IMR-90 (cell line): ENCODE results near the gene RASSF10. TPM values are rescaled to one million over a fixed set of nuclear protein-coding genes. Genes with fewer than 3 reads are reported as not detected.

ENCODE experiments used
- ATAC-seq: fragments of 200-7000 bp; cut with Tn5 transposase; 2 replicates; pipeline ENCODE4 v1.9.1; 2020; ENCODE audit warnings: low read depth, mild to moderate bottlenecking, moderate library complexity
- BruUV-seq: library from RNA; stranded (reverse); fragments of 400-500 nt; replicated peaks from 2 replicates; lab custom pipeline; 2021; lab: Mats Ljungman, UMichigan
- CTCF ChIA-PET: fragments of 300-600 bp; formaldehyde crosslinking; extraction: SDS; loops from one replicate; lab custom pipeline; 2021; ENCODE audit warnings: antibody characterized with exemption; lab: Yijun Ruan, JAX
- POLR2A ChIA-PET: fragments of 300-600 bp; sonication (Branson Sonifier 250); formaldehyde crosslinking; loops from one replicate; lab custom pipeline; 2022; ENCODE audit warnings: antibody characterized with exemption; ENCODE audit not compliant: unreplicated experiment; lab: Charles Lee
- DNase-seq: peaks from one replicate; pipeline ENCODE4 v3.0.0; 2013
- H2AFZ ChIP-seq: replicated peaks from 2 replicates; pipeline ENCODE3; 2013; ENCODE audit warnings: low read length, mild to moderate bottlenecking; ENCODE audit not compliant: poor library complexity
- H2AK5ac ChIP-seq: 2 replicates; pipeline ENCODE4 v1.6.1; 2013; ENCODE audit warnings: low read depth, low read length, inconsistent platforms
- H2AK9ac ChIP-seq: replicated peaks from 2 replicates; pipeline ENCODE3; 2013; ENCODE audit warnings: mild to moderate bottlenecking, low read depth, low read length, moderate library complexity; ENCODE audit not compliant: poor library complexity
- H2BK120ac ChIP-seq: 2 replicates; pipeline ENCODE4 v1.6.1; 2013; ENCODE audit warnings: low read depth, low read length, inconsistent platforms
- H2BK15ac ChIP-seq: 3 replicates; pipeline ENCODE4 v1.6.1; 2013; ENCODE audit warnings: low read depth, low read length, inconsistent platforms
- H2BK20ac ChIP-seq: 2 replicates; pipeline ENCODE4 v1.6.1; 2013; ENCODE audit warnings: low read depth, mild to moderate bottlenecking, inconsistent platforms, low read length, moderate library complexity
- H2BK5ac ChIP-seq: 2 replicates; pipeline ENCODE4 v1.6.1; 2013; ENCODE audit warnings: mild to moderate bottlenecking, low read depth, low read length, inconsistent platforms; ENCODE audit not compliant: poor library complexity, severe bottlenecking
- H3K14ac ChIP-seq: replicated peaks from 2 replicates; pipeline ENCODE4 v1.6.1; 2013; ENCODE audit warnings: low read depth, low read length, inconsistent platforms
- H3K18ac ChIP-seq: 2 replicates; pipeline ENCODE4 v1.6.1; 2013; ENCODE audit warnings: low read depth, low read length, control low read depth
- H3K23ac ChIP-seq: 2 replicates; pipeline ENCODE4 v1.6.1; 2013; ENCODE audit warnings: low read depth, low read length, inconsistent platforms
- H3K27ac ChIP-seq: 2 replicates; pipeline ENCODE4 v1.5.1; 2013; ENCODE audit warnings: mild to moderate bottlenecking, control low read depth, low read length; ENCODE audit not compliant: insufficient read depth
- H3K27me3 ChIP-seq: 2 replicates; pipeline ENCODE4 v1.6.1; 2013; ENCODE audit warnings: low read length; ENCODE audit not compliant: control insufficient read depth, insufficient read depth
- H3K36me3 ChIP-seq: 2 replicates; pipeline ENCODE4 v1.6.1; 2013; ENCODE audit warnings: low read length, mixed read lengths; ENCODE audit not compliant: control insufficient read depth, insufficient read depth
- H3K4ac ChIP-seq: 2 replicates; pipeline ENCODE4 v1.6.1; 2013; ENCODE audit warnings: low read depth, low read length, inconsistent platforms
- H3K4me1 ChIP-seq: 2 replicates; pipeline ENCODE4 v1.6.1; 2013; ENCODE audit warnings: low read length, mixed read lengths; ENCODE audit not compliant: control insufficient read depth, insufficient read depth
- H3K4me2 ChIP-seq: 2 replicates; pipeline ENCODE4 v1.6.1; 2013; ENCODE audit warnings: low read depth, mild to moderate bottlenecking, control low read depth, low read length, moderate library complexity
- H3K4me3 ChIP-seq: 2 replicates; pipeline ENCODE4 v1.5.1; 2013; ENCODE audit warnings: low read depth, mild to moderate bottlenecking, control low read depth, low read length, moderate library complexity; ENCODE audit not compliant: insufficient read depth
- H3K56ac ChIP-seq: 2 replicates; pipeline ENCODE4 v1.6.1; 2013; ENCODE audit warnings: low read length, inconsistent platforms; ENCODE audit not compliant: insufficient read depth; ENCODE audit errors: extremely low read depth
- H3K79me1 ChIP-seq, 2 experiments: 2 replicates each; pipeline ENCODE4 v1.6.1; 2013; ENCODE audit warnings: low read length in 2 of 2, inconsistent platforms in 1 of 2, low read depth in 1 of 2
- H3K9ac ChIP-seq: 2 replicates; pipeline ENCODE4 v1.6.1; 2013; ENCODE audit warnings: low read depth, low read length, control low read depth
- H3K9me1 ChIP-seq: 2 replicates; pipeline ENCODE4 v1.6.1; 2013; ENCODE audit warnings: low read length, inconsistent platforms; ENCODE audit not compliant: insufficient read depth
- H3K9me3 ChIP-seq: 2 replicates; pipeline ENCODE4 v1.6.1; 2013; ENCODE audit warnings: low read length; ENCODE audit not compliant: control insufficient read depth, insufficient read depth
- H4K20me1 ChIP-seq: 2 replicates; pipeline ENCODE4 v1.6.1; 2013; ENCODE audit warnings: low read length, inconsistent platforms; ENCODE audit not compliant: insufficient read depth
- H4K5ac ChIP-seq: 2 replicates; pipeline ENCODE4 v1.6.1; 2013; ENCODE audit warnings: mild to moderate bottlenecking, low read depth, low read length, control low read depth
- H4K8ac ChIP-seq, 2 experiments: 2 replicates each; pipeline ENCODE4 v1.6.1; 2013; ENCODE audit warnings: low read depth in 2 of 2, low read length in 2 of 2, control low read depth in 1 of 2, inconsistent platforms in 1 of 2
- H4K91ac ChIP-seq: 2 replicates; pipeline ENCODE4 v1.6.1; 2013; ENCODE audit warnings: low read depth, low read length, inconsistent platforms; ENCODE audit not compliant: insufficient read depth
- BHLHE40 ChIP-seq: fragments of 150-350 bp; IDR thresholded peaks from 2 replicates; pipeline ENCODE4 v1.6.1; 2016; ENCODE audit warnings: mild to moderate bottlenecking, low read depth, low read length
- CEBPB ChIP-seq: IDR thresholded peaks from 2 replicates; pipeline ENCODE4 v1.6.1; 2012; ENCODE audit warnings: low read depth, low read length, improper control_type of control experiment
- CHD1 ChIP-seq: IDR thresholded peaks from 2 replicates; pipeline ENCODE4 v1.6.1; 2012; ENCODE audit warnings: low read depth, low read length, improper control_type of control experiment
- CTCF ChIP-seq: conservative IDR thresholded peaks from 2 replicates; pipeline ENCODE4 v1.5.1; 2012; ENCODE audit warnings: mild to moderate bottlenecking, low read depth, low read length, improper control_type of control experiment
- FOS ChIP-seq: fragments of 150-350 bp; IDR thresholded peaks from 2 replicates; pipeline ENCODE4 v1.6.1; 2016; ENCODE audit warnings: low read depth, low read length
- MAFK ChIP-seq: IDR thresholded peaks from 2 replicates; pipeline ENCODE4 v1.6.1; 2012; ENCODE audit warnings: low read depth, low read length, improper control_type of control experiment
- MXI1 ChIP-seq: IDR thresholded peaks from 2 replicates; pipeline ENCODE4 v1.6.1; 2012; ENCODE audit warnings: low read depth, mild to moderate bottlenecking, low read length, moderate library complexity, borderline replicate concordance
- NFE2L2 ChIP-seq: fragments of 150-350 bp; IDR thresholded peaks from 2 replicates; pipeline ENCODE4 v1.6.1; 2016; ENCODE audit warnings: low read depth, mild to moderate bottlenecking, low read length
- POLR2A ChIP-seq: IDR thresholded peaks from 2 replicates; pipeline ENCODE4 v1.6.1; 2012; ENCODE audit warnings: mild to moderate bottlenecking, low read depth, low read length
- RAD21 ChIP-seq: IDR thresholded peaks from 2 replicates; pipeline ENCODE4 v1.6.1; 2012; ENCODE audit warnings: low read length, improper control_type of control experiment
- RCOR1 ChIP-seq: IDR thresholded peaks from 2 replicates; pipeline ENCODE4 v1.6.1; 2012; ENCODE audit warnings: mild to moderate bottlenecking, low read length, improper control_type of control experiment; ENCODE audit not compliant: insufficient replicate concordance
- RFX5 ChIP-seq: IDR thresholded peaks from 2 replicates; pipeline ENCODE4 v1.8.0; 2012; ENCODE audit warnings: low read depth, mild to moderate bottlenecking, low read length, moderate library complexity
- USF2 ChIP-seq: fragments of 150-350 bp; IDR thresholded peaks from 2 replicates; pipeline ENCODE4 v1.6.1; 2017; ENCODE audit warnings: mild to moderate bottlenecking, antibody characterized with exemption, low read length, low read depth
- WGBS, 2 experiments: methylation state at CpG; one replicate each; pipeline versions ENCODE4 v1.1.5 to v1.1.7; 2013; ENCODE audit warnings: missing lambda C conversion rate in 2 of 2; ENCODE audit not compliant: insufficient read length in 1 of 2; ENCODE audit errors: extremely low coverage in 2 of 2; 5-methylcytosine and 5-hydroxymethylcytosine counted together
- dilution Hi-C: fragments of 300-500 bp; cut with HindIII; formaldehyde crosslinking; loops from one replicate; pipeline ENCODE4 v1.14.3; 2018; ENCODE audit warnings: low sequenced_read_pairs; ENCODE audit not compliant: unreplicated experiment
- in situ Hi-C: fragments of 300-500 bp; cut with MboI; formaldehyde crosslinking; loops from 3 replicates; pipeline ENCODE4 v1.14.3; 2019; ENCODE audit warnings: low sequenced_read_pairs, inconsistent platforms, mixed read lengths
- intact Hi-C: fragments of 100-400 bp; cut with micrococcal nuclease; formaldehyde crosslinking; loops from 2 replicates; pipeline ENCODE4 v1.10.0; 2022
- polyA plus RNA-seq, 3 experiments: library from polyadenylated mRNA; depleted of rRNA; stranded (reverse); fragments of >200 nt; gene quantifications; 2 replicates each; pipeline ENCODE4 v1.2.3, GENCODE V29; 2012; ENCODE audit warnings: low replicate concordance in 1 of 3
- total RNA-seq: library from RNA; depleted of rRNA; stranded (reverse); fragments of >200 nt; gene quantifications from 2 replicates; pipeline ENCODE4 v1.2.3, GENCODE V29; 2012

The RASSF10 gene
- total and polyA plus RNA-seq, 2 of the 4 experiments (the other 2 are of a cell fraction) = not detected

- DNase-seq (no peak), ATAC-seq (no peak)
- Histone ChIP-seq H2BK20ac (no peak overlapping the region), H2AK9ac (no peak overlapping the region), H4K5ac (no peak overlapping the region), H2BK120ac (no peak overlapping the region), H3K18ac (no peak overlapping the region), H2BK15ac (no peak overlapping the region), H3K9ac (no peak overlapping the region), H2BK5ac (no peak overlapping the region), H4K20me1 (no peaks in the 10 kb centered on the region; the same call in 1 of the 2 replicates), H3K4me1 (no peaks in the 10 kb centered on the region), H3K4me2 (no peak overlapping the region), H3K4ac (no peak overlapping the region), H2AK5ac (no peak overlapping the region), H3K4me3 (no peak overlapping the region), H3K79me1 (no peaks in the 10 kb centered on the region), H3K14ac (no peak overlapping the region), H3K56ac (no peak overlapping the region), H4K8ac (no peak overlapping the region), H2AFZ (no peak overlapping the region), H3K23ac (no peak overlapping the region), H3K27ac (no peak overlapping the region), H4K91ac (no peak overlapping the region), H3K36me3 (no peaks in the 10 kb centered on the region), H3K9me3 (peaks cover 5% of the 10 kb centered on the region; the same call in 1 of the 2 replicates), H3K9me1 (no peaks in the 10 kb centered on the region), H3K27me3 (peaks cover 69% of the 10 kb centered on the region)
- intact Hi-C loops (no loop called here), dilution Hi-C loops (no loop called here), in situ Hi-C loops (no loop called here)
- TF ChIP-seq MXI1 = no peak
- TF ChIP-seq BHLHE40 = no peak
- TF ChIP-seq MAFK = no peak
- TF ChIP-seq USF2 = no peak
- no peak for TF ChIP-seq CHD1
- TF ChIP-seq CEBPB = no peak
- no peak for TF ChIP-seq RFX5
- no peak for TF ChIP-seq RAD21
- no peak for TF ChIP-seq NFE2L2
- TF ChIP-seq RCOR1 = no peak
- TF ChIP-seq FOS = no peak
- TF ChIP-seq CTCF = no peak
- TF ChIP-seq POLR2A = no peak
- no CpG with 5 or more reads among the region's 8 CpGs for WGBS, 2 experiments
- ChIA-PET POLR2A (interaction anchor here (0.6 kb wide), 1 partner anchor 740 kb away, joined by 3 read pairs; no protein-coding TSS in a partner anchor), CTCF (no interaction called here)
- no TSS peak for BruUV-seq
Observed at GRCh38 chr11:12979928-12980689, 29.0 kb upstream of the RASSF10 start.
